Measurements from ENCODE around the gene SPOCD1. TPM values are rescaled to one million over a fixed set of nuclear protein-coding genes. Genes with fewer than 3 reads are reported as not detected.

SPOCD1 gene
- total RNA-seq, 1 donor from 2014 or later = 1.1 TPM

DNA sequence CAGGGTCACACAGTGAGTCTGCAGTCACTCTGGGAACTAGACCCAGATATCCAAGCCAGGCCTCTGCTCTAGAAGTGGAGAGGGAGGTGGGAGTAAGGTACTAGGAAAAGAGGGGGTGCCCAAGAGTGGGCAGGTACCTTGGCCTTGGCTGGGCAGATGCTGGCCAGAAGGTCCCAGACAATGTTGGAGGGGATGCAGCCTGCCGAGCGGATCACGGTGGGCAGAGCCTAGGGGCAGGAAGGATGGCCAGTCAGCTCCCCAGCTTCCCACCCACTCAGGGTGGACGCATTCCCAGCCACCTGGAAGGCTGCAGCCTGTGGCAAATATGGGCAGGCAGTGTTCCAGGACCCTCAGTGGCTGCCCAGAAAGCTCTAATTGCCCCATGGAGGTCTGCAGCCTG lies 23.3 kb downstream of the SPOCD1 start:
- peaks cover 11% of the 10 kb centered on the region for H3K4me1 Mint-ChIP-seq (ENCODE audit: unreplicated experiment)
- no peaks in the 10 kb centered on the region for H3K36me3 Mint-ChIP-seq
- no peaks in the 10 kb centered on the region for H3K9me3 Mint-ChIP-seq
- no peak overlapping the region for H3K4me3 Mint-ChIP-seq
- TF ChIP-seq, protein P1, sequence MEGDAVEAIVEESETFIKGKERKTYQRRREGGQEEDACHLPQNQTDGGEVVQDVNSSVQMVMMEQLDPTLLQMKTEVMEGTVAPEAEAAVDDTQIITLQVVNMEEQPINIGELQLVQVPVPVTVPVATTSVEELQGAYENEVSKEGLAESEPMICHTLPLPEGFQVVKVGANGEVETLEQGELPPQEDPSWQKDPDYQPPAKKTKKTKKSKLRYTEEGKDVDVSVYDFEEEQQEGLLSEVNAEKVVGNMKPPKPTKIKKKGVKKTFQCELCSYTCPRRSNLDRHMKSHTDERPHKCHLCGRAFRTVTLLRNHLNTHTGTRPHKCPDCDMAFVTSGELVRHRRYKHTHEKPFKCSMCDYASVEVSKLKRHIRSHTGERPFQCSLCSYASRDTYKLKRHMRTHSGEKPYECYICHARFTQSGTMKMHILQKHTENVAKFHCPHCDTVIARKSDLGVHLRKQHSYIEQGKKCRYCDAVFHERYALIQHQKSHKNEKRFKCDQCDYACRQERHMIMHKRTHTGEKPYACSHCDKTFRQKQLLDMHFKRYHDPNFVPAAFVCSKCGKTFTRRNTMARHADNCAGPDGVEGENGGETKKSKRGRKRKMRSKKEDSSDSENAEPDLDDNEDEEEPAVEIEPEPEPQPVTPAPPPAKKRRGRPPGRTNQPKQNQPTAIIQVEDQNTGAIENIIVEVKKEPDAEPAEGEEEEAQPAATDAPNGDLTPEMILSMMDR (conservative IDR thresholded peaks at IDR 0.05) = no peak
- DNase-seq (ENCODE audit: extremely low spot score, unreplicated experiment) = no peak
- no peak overlapping the region for H3K27ac Mint-ChIP-seq
- H3K27me3 Mint-ChIP-seq = peaks cover 18% of the 10 kb centered on the region

DNA sequence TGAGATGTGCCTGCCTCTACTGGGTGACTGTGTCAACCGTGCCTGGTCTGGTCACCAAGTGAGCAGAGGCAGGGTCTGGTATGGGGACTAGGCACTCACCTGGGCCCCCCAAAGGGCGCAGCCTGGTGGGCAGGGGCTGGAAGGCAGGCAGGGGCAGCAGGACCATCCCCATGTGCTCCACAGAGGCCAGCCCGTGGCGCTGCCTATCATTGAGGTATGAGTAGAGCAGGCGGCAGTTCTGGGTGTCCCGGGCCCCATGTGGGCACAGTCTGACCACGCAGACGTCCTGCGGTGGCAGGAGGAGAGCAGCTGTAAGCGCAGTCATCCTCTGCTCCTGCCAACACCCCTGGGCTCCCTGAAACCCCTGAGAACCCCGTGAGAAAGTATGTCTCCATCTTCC lies 23.7 kb downstream of the SPOCD1 start:
- H3K9me3 Mint-ChIP-seq = no peaks in the 10 kb centered on the region
- no peak for DNase-seq (ENCODE audit: extremely low spot score, unreplicated experiment)
- peaks cover 13% of the 10 kb centered on the region for H3K27me3 Mint-ChIP-seq
- TF ChIP-seq, protein P1 (conservative IDR thresholded peaks at IDR 0.05) = no peak
- H3K4me3 Mint-ChIP-seq = peak overlapping the region; percentile 31
- H3K27ac Mint-ChIP-seq = no peak overlapping the region
- peaks cover 12% of the 10 kb centered on the region for H3K4me1 Mint-ChIP-seq (ENCODE audit: unreplicated experiment)
- H3K36me3 Mint-ChIP-seq = no peaks in the 10 kb centered on the region

DNA sequence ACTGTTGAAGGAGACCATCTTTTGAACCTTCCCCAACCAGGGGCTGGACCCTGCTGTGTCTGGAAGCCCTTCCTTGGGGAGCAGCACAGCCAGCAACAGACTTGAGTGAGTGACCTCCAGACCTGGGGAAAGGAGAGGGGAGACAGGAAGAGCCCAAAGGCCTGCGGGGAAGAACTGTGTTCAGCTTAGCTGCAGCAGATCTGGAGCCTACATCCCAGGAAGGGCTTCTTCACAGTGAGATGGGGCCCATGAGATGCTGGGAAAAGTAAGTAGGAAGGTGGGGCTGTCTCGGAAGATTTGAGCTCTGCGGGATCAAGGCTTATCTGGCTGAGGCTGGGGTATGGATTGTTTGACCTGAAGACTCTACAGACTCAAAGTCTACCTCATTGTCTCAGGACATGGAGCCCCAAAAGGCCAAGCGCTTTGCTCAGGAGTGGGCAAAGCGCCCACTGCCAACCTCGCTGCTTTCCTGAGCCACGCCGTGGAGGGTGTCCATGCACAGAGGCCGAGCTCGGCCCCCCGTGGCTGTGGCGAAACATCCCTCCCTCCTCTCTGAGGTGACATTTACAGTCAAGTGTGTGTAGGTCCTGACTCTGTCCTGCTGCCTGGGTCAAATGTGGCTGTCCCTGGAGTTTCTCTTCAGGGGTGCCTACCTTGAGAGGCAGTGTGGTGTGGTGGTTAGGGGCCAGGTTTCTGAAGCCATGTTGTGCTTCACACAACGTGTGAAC lies 24.5 kb downstream of the SPOCD1 start:
- H3K4me1 Mint-ChIP-seq (ENCODE audit: unreplicated experiment) = peaks cover 12% of the 10 kb centered on the region
- H3K27ac Mint-ChIP-seq = no peak overlapping the region
- no peaks in the 10 kb centered on the region for H3K36me3 Mint-ChIP-seq
- peak overlapping the region; percentile 31 for H3K4me3 Mint-ChIP-seq
- DNase-seq (ENCODE audit: extremely low spot score, unreplicated experiment) = no peak
- TF ChIP-seq, protein P1 (conservative IDR thresholded peaks at IDR 0.05) = no peak
- peaks cover 13% of the 10 kb centered on the region for H3K27me3 Mint-ChIP-seq
- no peaks in the 10 kb centered on the region for H3K9me3 Mint-ChIP-seq

DNA sequence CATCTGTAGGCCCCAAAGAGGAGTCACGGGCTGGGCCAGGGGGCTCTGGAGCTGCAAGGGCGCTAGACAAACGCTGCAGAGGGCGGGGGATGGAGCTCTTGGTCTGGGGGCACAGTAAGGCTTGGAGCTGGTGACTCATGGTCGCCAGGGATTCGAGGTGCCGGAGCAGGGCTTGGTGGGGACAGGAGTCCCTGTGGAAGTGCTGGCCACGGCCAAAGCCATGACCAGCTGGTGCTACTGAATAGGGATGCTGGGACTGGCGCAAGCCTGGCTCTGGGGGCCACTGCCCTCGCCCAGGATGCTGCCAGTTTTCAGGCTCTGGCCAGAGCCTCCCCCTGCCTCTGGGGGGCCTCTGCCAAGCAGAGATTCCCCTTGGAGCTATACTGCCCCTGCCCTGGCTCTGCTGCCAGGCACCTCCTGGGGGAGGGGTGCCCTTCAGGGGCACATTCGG lies 25.2 kb downstream of the SPOCD1 start:
- Mint-ChIP-seq H3K9me3 (no peaks in the 10 kb centered on the region), H3K27ac (no peak overlapping the region), H3K27me3 (peaks cover 13% of the 10 kb centered on the region), H3K4me1 (ENCODE audit: unreplicated experiment) (peaks cover 18% of the 10 kb centered on the region), H3K4me3 (no peak overlapping the region), H3K36me3 (no peaks in the 10 kb centered on the region)
- TF ChIP-seq, protein P1 (conservative IDR thresholded peaks at IDR 0.05) = no peak
- DNase-seq (ENCODE audit: extremely low spot score, unreplicated experiment) = no peak

DNA sequence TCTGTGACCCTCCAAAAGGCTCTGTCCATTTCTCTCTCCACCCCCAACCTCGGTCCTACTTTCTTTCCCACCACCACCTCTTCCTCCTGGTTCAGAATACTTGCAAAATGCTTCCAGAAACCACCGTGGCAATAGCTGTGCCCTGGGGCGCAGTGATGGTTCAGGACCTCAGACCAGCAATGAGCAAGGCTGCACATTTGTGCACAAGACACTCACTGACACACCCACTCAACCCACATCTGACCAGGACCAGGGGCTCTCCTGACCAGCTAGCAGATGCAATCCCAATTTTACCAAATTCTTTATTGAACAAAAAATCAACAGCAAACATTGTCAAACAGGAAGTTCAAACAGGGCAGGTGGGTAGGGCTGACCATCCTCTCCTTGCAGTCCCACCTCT lies 25.7 kb downstream of the SPOCD1 start:
- peaks cover 20% of the 10 kb centered on the region for H3K4me1 Mint-ChIP-seq (ENCODE audit: unreplicated experiment)
- no peaks in the 10 kb centered on the region for H3K36me3 Mint-ChIP-seq
- H3K9me3 Mint-ChIP-seq = no peaks in the 10 kb centered on the region
- peaks cover 12% of the 10 kb centered on the region for H3K27me3 Mint-ChIP-seq
- no peak for DNase-seq (ENCODE audit: extremely low spot score, unreplicated experiment)
- TF ChIP-seq, protein P1 (conservative IDR thresholded peaks at IDR 0.05) = no peak
- H3K4me3 Mint-ChIP-seq = peak overlapping the region; percentile 66
- no peak overlapping the region for H3K27ac Mint-ChIP-seq

Data from type B pancreatic cell (in vitro differentiated cells).